Naive B cell (primary cell): Measurements from ENCODE around the gene NAV1. TPM values are rescaled to one million over a fixed set of nuclear protein-coding genes. Genes with fewer than 3 reads are reported as not detected.

ENCODE experiments used
- ATAC-seq, 2 donors: fragments of 150-1000 bp; cut with Tn5 transposase; 2 replicates each; pipeline ENCODE4 v1.10.0; 2021; ENCODE audit warnings: low read depth in 2 of 2, mild to moderate bottlenecking in 2 of 2, moderate library complexity in 2 of 2
- DNase-seq: peaks from one replicate; pipeline ENCODE4 v3.0.0; 2022
- H3K27ac Mint-ChIP-seq, 6 donors: one replicate each; pipeline ENCODE4 v1.8.0; 2020 to 2022; ENCODE audit warnings: mild to moderate bottlenecking in 6 of 6, mixed read lengths in 6 of 6, moderate library complexity in 5 of 6, inconsistent platforms in 2 of 6
- H3K27me3 Mint-ChIP-seq, 3 donors: one replicate each; pipeline ENCODE4 v1.8.0; 2021 to 2022; ENCODE audit warnings: mixed read lengths in 3 of 3, mild to moderate bottlenecking in 1 of 3
- H3K36me3 Mint-ChIP-seq, 2 donors: one replicate each; pipeline ENCODE4 v1.8.0; 2020 to 2022; ENCODE audit warnings: mixed read lengths in 2 of 2, inconsistent platforms in 1 of 2, mild to moderate bottlenecking in 1 of 2
- H3K4me1 Mint-ChIP-seq, 3 donors: one replicate each; pipeline ENCODE4 v1.8.0; 2020 to 2022; ENCODE audit warnings: mixed read lengths in 3 of 3, inconsistent platforms in 1 of 3, mild to moderate bottlenecking in 1 of 3, moderate library complexity in 1 of 3
- H3K4me3 Mint-ChIP-seq, 8 donors: one replicate each; pipeline ENCODE4 v1.8.0; 2020 to 2022; ENCODE audit warnings: mild to moderate bottlenecking in 8 of 8, mixed read lengths in 8 of 8, moderate library complexity in 8 of 8, inconsistent platforms in 2 of 8
- H3K9me3 Mint-ChIP-seq, 7 donors: one replicate each; pipeline ENCODE4 v1.8.0; 2020 to 2022; ENCODE audit warnings: mixed read lengths in 7 of 7, mild to moderate bottlenecking in 5 of 7, inconsistent platforms in 2 of 7, moderate library complexity in 1 of 7
- polyA plus RNA-seq, 6 donors: library from polyadenylated mRNA; unstranded; fragments of 300-500 nt; fragmentation: Illumina TruSeq; gene quantifications; one replicate each; pipeline ENCODE4 v1.2.3, GENCODE V29; 2021; ENCODE audit warnings: low read depth in 6 of 6

Gene NAV1
- polyA plus RNA-seq, 6 donors from 2014 or later: 0.15 to 3.1 (median 1.0) TPM

DNA sequence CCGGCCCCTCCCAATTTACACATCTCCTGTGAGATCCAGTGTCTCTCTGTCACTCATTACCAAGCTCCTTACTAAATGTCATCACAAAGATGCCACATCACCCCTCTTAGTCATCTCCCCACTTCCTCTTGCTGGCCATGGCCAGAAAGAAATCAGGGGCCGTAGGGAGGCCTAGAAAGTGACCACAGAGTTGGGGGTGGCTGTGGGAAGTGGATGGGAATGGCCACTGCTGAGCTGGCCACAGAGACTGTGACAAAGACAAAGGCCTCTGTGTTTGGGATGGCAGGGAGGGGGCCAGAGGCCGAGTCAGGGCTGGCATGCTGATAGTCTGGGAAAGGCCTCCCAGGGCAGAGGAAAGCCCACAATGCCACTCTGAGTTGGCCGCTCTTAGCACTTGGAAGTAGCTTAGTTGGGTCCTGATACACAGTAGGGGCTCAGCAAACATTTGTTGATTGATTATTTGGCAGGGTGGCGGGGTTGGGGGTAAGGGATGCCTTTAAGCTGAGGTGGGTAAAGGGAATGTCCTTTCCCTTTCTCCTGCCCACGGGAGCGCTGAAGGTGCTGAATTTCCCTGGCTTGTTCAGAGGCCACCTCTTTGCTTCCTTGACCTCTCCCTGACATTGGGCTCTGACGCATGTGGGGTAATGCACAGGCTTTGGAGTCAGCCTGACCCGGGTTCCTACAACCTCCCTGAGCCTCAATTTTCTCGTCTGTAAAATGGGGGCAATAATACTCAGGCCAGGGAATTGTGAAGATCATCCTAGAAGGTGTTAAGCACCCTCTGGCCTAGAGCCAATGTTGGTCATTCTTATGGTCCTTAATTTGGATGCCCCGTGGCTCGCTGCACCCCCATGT, 13.2 kb downstream of the NAV1 start:
- no peak overlapping the region for H3K4me3 Mint-ChIP-seq
- H3K4me1 Mint-ChIP-seq: no peaks in the 10 kb centered on the region
- H3K27ac Mint-ChIP-seq: no peak overlapping the region
- ATAC-seq (no peak), DNase-seq (no peak)
- H3K9me3 Mint-ChIP-seq: no peaks in the 10 kb centered on the region
- peaks cover 6 to 18% (median 9%) of the 10 kb centered on the region in 3 donors for H3K27me3 Mint-ChIP-seq
- no peaks in the 10 kb centered on the region for H3K36me3 Mint-ChIP-seq

DNA sequence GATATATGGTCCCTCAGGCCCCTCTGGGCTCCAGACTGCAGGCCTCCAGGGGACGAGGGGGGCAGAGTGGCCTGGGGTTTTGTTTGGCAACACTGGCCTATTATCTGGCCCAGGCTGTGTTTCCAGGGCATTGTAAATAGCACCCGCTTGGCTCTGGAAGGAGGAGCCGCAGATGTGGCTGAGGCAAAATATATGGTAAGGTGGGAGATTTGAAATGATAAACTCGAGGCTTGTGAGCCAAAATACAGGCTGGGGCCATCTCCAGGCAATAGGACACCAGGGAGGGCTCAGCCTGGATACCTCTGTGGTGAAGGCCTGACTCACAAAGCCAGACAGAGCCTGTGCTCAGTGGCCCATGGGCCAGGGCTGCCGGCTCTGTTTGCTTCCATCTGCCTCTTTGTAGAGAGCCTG, 14.0 kb downstream of the NAV1 start:
- Mint-ChIP-seq H3K27me3 (peaks cover 6 to 18% (median 9%) of the 10 kb centered on the region in 3 donors), H3K4me3 (peak overlapping the region in 1 of 8 donors; percentile 69), H3K27ac (no peak overlapping the region), H3K4me1 (no peaks in the 10 kb centered on the region), H3K36me3 (no peaks in the 10 kb centered on the region), H3K9me3 (no peaks in the 10 kb centered on the region)
- no peak for ATAC-seq
- no peak for DNase-seq

DNA sequence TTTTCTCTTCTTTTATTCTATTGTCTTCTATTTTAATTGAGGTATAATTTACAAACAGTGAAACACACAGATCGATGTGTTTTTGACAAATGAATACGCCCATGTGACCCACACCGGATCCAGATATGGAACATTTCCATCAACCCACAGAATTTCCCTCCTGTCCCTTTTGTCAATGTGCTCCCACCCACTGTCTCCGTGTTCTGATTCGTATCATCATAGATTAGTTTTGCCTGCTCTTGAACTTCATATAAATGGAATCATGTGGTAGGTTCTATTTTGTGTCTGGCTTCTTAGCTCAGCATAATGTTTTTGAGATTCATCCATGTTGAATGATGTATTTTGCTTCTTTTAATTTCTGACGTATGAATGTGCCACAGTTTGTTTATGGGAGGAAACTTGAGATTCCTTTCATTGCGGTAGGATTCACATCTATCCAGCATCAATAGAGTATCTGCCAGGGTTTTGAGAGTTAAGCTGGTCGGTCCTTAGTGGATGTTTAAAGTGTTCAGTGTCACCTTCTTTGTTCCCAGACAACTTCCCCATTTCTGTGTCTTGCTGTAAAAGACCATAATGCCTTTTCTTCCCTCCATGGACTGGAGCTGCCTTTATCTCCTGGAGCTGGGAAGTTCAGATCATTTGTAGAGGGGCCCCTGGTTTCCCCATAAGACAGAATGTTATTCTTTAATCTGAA, 14.7 kb downstream of the NAV1 start:
- Mint-ChIP-seq H3K27ac (peak overlapping the region in 1 of 6 donors; percentile 6), H3K4me3 (no peak overlapping the region), H3K9me3 (no peaks in the 10 kb centered on the region), H3K27me3 (peaks cover 6 to 18% (median 9%) of the 10 kb centered on the region in 3 donors), H3K36me3 (no peaks in the 10 kb centered on the region), H3K4me1 (no peaks in the 10 kb centered on the region)
- ATAC-seq: no peak
- no peak for DNase-seq

DNA sequence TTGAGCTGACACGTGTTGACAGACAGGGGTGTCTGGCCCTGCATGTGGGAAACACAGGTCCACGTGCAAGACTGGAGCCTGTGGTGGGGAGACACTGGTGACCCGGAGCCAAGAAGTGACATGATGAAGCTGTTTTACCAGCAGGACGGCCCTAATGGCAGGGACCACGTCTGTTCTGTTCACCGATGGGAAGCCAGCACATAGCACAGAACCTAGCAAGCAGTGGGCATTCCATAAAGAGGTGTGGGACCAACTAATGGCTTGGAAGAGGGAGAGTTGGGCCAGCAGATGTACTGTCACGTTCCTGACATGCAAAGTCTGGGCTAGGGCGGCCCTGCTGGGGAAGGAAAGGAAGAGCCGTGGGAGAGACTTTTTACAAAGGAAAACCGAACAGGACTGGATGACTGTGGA, 15.3 kb downstream of the NAV1 start:
- no peak overlapping the region for H3K4me3 Mint-ChIP-seq
- no peak overlapping the region for H3K27ac Mint-ChIP-seq
- no peaks in the 10 kb centered on the region for H3K9me3 Mint-ChIP-seq
- H3K36me3 Mint-ChIP-seq: no peaks in the 10 kb centered on the region
- peaks cover 6 to 18% (median 9%) of the 10 kb centered on the region in 3 donors for H3K27me3 Mint-ChIP-seq
- H3K4me1 Mint-ChIP-seq: no peaks in the 10 kb centered on the region
- ATAC-seq (no peak), DNase-seq (no peak)

DNA sequence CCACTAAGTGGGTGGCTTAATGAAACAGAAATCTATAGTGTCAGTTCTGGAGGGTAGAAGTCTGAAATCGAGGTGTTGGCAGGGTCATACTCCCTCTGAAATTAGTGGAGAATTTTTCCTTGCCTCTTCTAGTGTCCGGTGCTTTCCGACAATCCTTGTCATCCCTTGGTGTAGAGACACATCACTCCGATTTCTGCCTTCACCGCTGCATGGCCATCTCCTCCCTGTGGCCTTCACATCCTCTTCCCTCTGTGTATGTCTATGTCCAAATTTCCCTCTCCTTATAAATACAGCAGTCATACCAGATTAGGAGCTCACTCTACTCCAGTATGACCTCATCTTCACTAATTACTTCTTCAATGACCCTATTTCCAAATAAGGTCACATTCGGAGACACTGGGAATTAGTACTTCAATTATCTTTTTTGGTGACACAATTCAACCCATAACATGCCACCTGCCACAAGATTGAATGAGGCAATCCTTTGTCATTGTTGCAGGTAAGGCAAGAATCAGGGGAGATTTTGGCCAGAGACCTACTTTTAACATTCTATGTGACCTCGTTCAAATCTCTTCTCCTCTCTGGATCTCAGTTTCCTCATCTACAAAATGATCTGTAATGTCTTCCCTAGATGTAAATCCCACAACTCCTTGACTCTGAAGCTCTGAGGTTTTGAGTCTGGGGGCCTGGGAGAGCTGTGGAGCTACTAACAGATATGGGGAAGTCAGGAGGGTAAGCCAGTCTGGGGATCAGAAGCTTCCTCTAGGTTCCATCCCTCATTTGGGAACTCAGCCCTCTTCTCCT, 16.1 kb downstream of the NAV1 start:
- H3K27ac Mint-ChIP-seq: no peak overlapping the region
- ATAC-seq: no peak
- no peak overlapping the region for H3K4me3 Mint-ChIP-seq
- H3K9me3 Mint-ChIP-seq: no peaks in the 10 kb centered on the region
- H3K36me3 Mint-ChIP-seq: no peaks in the 10 kb centered on the region
- peaks cover 6 to 18% (median 13%) of the 10 kb centered on the region in 3 donors for H3K27me3 Mint-ChIP-seq
- DNase-seq: no peak
- peaks cover 4 to 5% (median 4%) of the 10 kb centered on the region in 3 donors for H3K4me1 Mint-ChIP-seq

DNA sequence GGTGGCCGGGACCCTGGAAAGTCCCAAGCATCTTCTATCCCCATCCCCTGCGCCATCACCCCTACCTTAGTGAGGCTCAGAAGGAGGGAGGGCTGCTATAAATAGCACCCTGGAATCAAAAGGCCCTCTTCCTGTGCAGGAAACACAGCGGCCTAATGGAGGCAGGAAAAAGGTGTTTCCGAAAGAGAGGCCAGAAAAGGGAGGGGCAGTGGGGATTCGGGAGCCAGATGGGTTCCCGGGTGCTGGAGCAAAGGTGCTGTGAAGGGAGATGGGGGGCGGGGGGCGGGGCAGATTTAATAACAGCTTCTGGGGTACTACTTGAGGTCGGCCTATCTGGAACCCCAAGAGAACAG, 16.6 kb downstream of the NAV1 start:
- H3K36me3 Mint-ChIP-seq: no peaks in the 10 kb centered on the region
- DNase-seq: no peak
- H3K27ac Mint-ChIP-seq: no peak overlapping the region
- no peaks in the 10 kb centered on the region for H3K9me3 Mint-ChIP-seq
- H3K27me3 Mint-ChIP-seq: peaks cover 6 to 18% (median 15%) of the 10 kb centered on the region in 3 donors
- H3K4me1 Mint-ChIP-seq: peaks cover 5 to 8% (median 7%) of the 10 kb centered on the region in 3 donors
- no peak overlapping the region for H3K4me3 Mint-ChIP-seq
- ATAC-seq: no peak

DNA sequence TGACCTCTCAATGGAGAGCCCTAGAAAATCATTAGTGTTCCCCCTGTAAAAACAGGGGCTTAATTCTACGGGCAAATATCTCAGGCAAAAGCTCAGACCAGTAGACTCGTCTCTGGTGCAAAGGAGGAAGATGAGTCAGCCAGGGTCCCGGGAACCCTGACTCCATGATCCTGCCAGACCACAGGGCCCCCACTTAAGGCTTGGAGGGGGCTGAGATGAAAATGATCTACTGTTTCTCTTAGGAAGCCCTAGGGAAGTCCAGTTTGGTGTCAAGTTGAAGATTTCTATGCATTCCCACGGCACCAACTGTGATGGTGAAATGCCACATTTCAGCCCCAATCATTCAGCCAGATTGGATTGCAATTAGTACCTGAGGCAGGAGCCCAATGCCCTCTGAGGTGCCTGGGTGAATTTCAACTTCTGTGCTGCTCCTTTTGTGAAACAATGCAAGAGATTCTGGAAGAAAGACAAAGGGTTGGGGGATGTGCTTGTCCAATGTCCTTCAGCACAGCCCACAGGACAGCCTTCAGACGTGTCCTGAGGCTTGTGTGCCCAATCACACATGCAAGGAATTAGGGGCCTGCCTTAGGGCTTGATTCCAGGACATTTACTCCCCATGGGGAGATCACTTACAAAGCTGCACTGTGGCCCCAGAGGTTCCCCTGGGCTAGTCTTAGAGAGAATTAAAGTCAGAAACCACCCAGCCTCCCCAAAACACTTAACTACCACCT, 18.1 kb downstream of the NAV1 start:
- Mint-ChIP-seq H3K9me3 (no peaks in the 10 kb centered on the region), H3K4me3 (no peak overlapping the region), H3K27ac (no peak overlapping the region), H3K27me3 (peaks cover 6 to 18% (median 15%) of the 10 kb centered on the region in 3 donors), H3K36me3 (no peaks in the 10 kb centered on the region), H3K4me1 (peaks cover 5 to 8% (median 7%) of the 10 kb centered on the region in 3 donors)
- DNase-seq: no peak
- ATAC-seq: no peak

DNA sequence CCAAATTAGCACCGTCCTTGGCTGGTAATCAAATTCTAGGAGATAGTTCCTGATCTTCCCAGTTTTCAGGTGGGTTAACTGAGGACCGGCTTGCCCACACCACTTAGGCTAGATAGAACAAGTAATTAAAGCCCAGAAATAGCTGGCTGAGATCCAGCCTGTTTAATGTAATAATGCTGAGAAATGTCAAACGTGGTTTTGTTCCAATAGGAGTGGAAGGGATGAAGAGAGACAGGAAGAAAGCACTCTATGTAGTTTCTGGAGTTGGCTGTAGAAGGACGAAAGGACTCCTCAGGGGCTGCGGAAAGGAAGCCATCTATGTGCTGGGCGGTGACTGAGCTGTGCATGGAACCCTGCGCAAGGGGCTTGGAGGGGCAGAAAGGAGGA, 18.6 kb downstream of the NAV1 start:
- Mint-ChIP-seq H3K27ac (no peak overlapping the region), H3K36me3 (no peaks in the 10 kb centered on the region), H3K4me3 (no peak overlapping the region), H3K27me3 (peaks cover 6 to 18% (median 15%) of the 10 kb centered on the region in 3 donors), H3K9me3 (no peaks in the 10 kb centered on the region), H3K4me1 (peaks cover 5 to 8% (median 7%) of the 10 kb centered on the region in 3 donors)
- ATAC-seq (no peak), DNase-seq (no peak)

DNA sequence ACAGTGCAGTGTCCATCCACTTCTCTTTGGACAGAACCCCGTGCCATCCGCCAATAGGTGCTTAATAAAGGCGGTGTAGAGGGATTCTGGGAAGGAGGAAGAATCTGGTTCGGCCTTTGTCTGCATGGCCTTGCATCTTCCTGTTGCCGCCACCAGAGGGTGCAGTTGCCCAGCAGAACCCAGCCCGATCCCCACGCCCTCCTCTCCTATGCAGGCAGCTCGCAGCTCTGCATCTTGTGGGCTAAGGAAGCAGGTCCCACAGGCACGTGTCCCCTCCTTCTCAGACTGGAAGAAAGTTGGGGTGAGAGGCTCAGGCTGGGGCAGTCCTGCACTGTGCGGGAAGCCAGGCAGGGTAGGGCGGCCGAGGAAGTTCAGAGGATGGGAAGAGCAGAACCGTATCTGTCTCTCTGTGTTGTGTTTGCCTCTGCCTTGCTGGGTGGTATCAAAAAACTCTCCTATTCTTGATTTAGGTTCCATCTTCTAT, 20.8 kb downstream of the NAV1 start:
- peaks cover 5 to 8% (median 7%) of the 10 kb centered on the region in 3 donors for H3K4me1 Mint-ChIP-seq
- no peak overlapping the region for H3K4me3 Mint-ChIP-seq
- H3K27ac Mint-ChIP-seq: no peak overlapping the region
- ATAC-seq: peak; percentile 78 to 89
- DNase-seq: peak; percentile 50
- peaks cover 5 to 6% (median 6%) of the 10 kb centered on the region in 3 donors for H3K27me3 Mint-ChIP-seq
- no peaks in the 10 kb centered on the region for H3K36me3 Mint-ChIP-seq
- no peaks in the 10 kb centered on the region for H3K9me3 Mint-ChIP-seq

DNA sequence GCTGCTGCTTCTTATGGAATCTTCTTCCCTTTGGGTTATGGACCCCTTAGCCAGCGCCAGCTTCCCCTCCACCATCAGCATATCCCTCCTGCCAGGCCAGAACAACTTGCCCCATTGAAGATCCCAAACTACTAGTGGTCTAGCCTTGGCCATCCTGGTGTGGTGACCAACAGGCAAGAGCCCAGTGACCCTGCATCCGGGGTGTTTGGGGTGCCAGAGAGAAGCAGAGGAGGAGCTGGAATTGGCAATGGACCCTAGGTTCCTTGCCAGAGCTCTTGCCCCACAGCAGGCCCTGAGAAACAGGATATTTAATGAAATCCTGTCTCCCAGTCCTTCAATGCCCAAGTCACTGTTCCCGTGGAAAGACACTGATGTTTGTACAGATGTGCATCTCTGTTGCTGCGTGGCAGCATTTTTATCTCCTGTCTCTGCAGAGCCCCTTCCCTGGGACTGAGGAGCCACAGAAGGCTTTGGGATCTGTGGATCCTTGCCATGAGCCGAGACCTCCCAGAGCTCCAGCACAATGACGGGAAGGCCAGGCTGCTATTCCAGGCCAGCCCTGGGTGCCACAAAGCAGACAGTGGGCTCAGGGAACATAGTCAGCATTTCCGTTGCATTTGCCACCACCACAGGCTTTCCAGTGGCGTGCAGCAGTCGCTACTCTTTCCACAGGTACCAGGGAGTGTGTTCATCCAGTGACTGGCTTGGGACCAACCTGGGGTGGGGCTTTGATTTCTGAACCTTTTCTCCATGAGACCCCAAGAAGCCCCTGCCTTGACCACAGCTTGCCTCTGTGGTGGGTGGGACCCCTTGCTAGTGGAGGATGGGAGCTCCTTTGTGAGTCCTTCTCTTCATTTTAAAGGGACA, 21.6 kb downstream of the NAV1 start:
- Mint-ChIP-seq H3K27ac (peak overlapping the region in 1 of 6 donors; percentile 56), H3K9me3 (no peaks in the 10 kb centered on the region), H3K36me3 (no peaks in the 10 kb centered on the region), H3K4me1 (peaks cover 5 to 8% (median 7%) of the 10 kb centered on the region in 3 donors), H3K4me3 (no peak overlapping the region), H3K27me3 (peaks cover 0 to 6% (median 0%) of the 10 kb centered on the region in 3 donors)
- ATAC-seq (no peak), DNase-seq (no peak)

DNA sequence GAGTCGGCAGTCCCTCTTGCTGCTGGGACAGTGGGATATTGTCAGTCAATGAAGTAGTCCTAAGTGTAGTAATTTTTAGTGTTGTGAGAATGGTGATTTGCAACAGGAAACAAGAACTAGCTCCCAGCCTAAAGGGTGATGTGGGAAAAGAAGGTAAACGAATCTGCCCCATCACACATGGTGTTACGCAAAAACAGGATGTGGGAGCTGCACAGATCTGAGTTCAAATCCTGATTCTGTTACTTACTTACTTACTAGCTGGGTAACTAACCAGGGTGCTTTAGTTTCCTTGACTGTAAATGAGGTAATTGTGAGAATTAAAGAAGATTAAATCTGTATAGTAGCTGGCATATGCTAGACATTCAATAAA, 22.3 kb downstream of the NAV1 start:
- Mint-ChIP-seq H3K27ac (peak overlapping the region in 1 of 6 donors; percentile 56), H3K9me3 (no peaks in the 10 kb centered on the region), H3K4me1 (peaks cover 5 to 8% (median 7%) of the 10 kb centered on the region in 3 donors), H3K36me3 (no peaks in the 10 kb centered on the region), H3K27me3 (peaks cover 0 to 6% (median 0%) of the 10 kb centered on the region in 3 donors), H3K4me3 (no peak overlapping the region)
- DNase-seq (no peak), ATAC-seq (no peak)

DNA sequence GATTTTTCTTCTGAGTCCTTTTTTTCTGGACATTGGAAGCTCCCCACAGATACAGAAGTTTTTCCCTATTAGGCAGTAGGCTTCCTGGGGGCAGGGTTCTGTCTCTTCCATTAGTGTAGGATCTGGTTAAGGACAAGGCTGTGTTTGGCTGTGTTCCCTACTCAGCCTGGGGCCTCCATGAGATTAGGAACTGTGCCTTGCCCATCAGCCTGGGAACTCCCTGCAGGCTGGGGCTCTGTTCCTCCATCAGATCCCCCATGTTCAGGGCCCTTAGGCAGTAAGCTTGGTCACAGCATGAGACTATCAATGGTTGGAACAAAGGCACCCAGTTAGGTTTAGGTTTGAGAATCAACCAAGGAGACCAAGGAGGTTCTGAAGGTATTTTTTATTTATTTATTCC, 22.7 kb downstream of the NAV1 start:
- ATAC-seq: no peak
- Mint-ChIP-seq H3K27me3 (peaks cover 0 to 6% (median 0%) of the 10 kb centered on the region in 3 donors), H3K4me3 (no peak overlapping the region), H3K36me3 (no peaks in the 10 kb centered on the region), H3K9me3 (no peaks in the 10 kb centered on the region), H3K4me1 (peaks cover 5 to 8% (median 7%) of the 10 kb centered on the region in 3 donors), H3K27ac (no peak overlapping the region)
- no peak for DNase-seq
